B cell (primary cell): ENCODE results near the gene ATP5F1B. TPM values are rescaled to one million over a fixed set of nuclear protein-coding genes. Genes with fewer than 3 reads are reported as not detected.

Experiments
- ATAC-seq: fragments of 200-7000 bp; cut with Tn5 transposase; one replicate; pipeline ENCODE4 v1.10.0; 2021; ENCODE audit warnings: low read depth, mild to moderate bottlenecking, moderate number of reproducible peaks, moderate library complexity
- CTCF ChIA-PET: fragments of 350-600 bp; sonication (Branson Sonifier 250); formaldehyde crosslinking; loops from one replicate; lab custom pipeline; 2021; ENCODE audit warnings: antibody characterized with exemption, inconsistent platforms; lab: Charles Lee
- POLR2A ChIA-PET: fragments of 350-600 bp; sonication (Branson Sonifier 250); formaldehyde crosslinking; loops from one replicate; lab custom pipeline; 2021; ENCODE audit warnings: antibody characterized with exemption; lab: Charles Lee
- DNase-seq: peaks from one replicate; pipeline ENCODE4 v3.0.0; 2013
- H2AFZ ChIP-seq: 2 replicates; pipeline ENCODE4 v1.6.1; 2012; ENCODE audit warnings: mild to moderate bottlenecking, low read depth, low read length; ENCODE audit not compliant: insufficient read depth, poor library complexity, severe bottlenecking
- H3K27ac ChIP-seq, 2 donors: 1 replicate in 1 of 2; 2 replicates in 1 of 2; pipeline ENCODE4 v1.5.1; 2012 to 2013; ENCODE audit warnings: low read length in 2 of 2, mild to moderate bottlenecking in 2 of 2, moderate library complexity in 1 of 2
- H3K27me3 ChIP-seq, 4 experiments: fragments of 200-600 bp in 1 of 4; sonication (generic) in 1 of 4; replicated peaks in 1 of 4; 1 replicate in 2 of 4; 2 replicates in 2 of 4; pipeline versions ENCODE4 v1.6.1 to v1.7.0; 2013 to 2016; ENCODE audit warnings: low read length in 3 of 4, mild to moderate bottlenecking in 2 of 4, mixed read lengths in 1 of 4, moderate library complexity in 1 of 4; ENCODE audit not compliant: insufficient read depth in 4 of 4, control insufficient read depth in 3 of 4; ENCODE audit errors: control extremely low read depth in 1 of 4
- H3K36me3 ChIP-seq, 2 experiments: replicated peaks in 1 of 2; 1 replicate in 1 of 2; 2 replicates in 1 of 2; pipeline versions ENCODE4 v1.6.1 to v1.7.1; 2013; ENCODE audit warnings: low read length in 1 of 2; ENCODE audit not compliant: insufficient read depth in 2 of 2, control insufficient read depth in 1 of 2; ENCODE audit errors: control extremely low read depth in 1 of 2, extremely low read depth in 1 of 2
- H3K4me1 ChIP-seq, 2 donors: fragments of 200-600 bp in 1 of 2; sonication (generic) in 1 of 2; 1 replicate in 1 of 2; 2 replicates in 1 of 2; pipeline versions ENCODE4 v1.5.1 to v1.6.1; 2013 to 2017; ENCODE audit warnings: low read length in 2 of 2; ENCODE audit not compliant: control insufficient read depth in 2 of 2, insufficient read depth in 2 of 2
- H3K4me2 ChIP-seq: replicated peaks from 2 replicates; pipeline ENCODE3; 2012; ENCODE audit warnings: mild to moderate bottlenecking, low read depth, low read length; ENCODE audit not compliant: poor library complexity, severe bottlenecking
- H3K4me3 ChIP-seq, 5 experiments: fragments of 200-600 bp in 1 of 5; sonication (generic) in 1 of 5; 1 replicate in 3 of 5; 2 replicates in 2 of 5; pipeline versions ENCODE4 v1.5.1 to v1.7.0; 2011 to 2016; ENCODE audit warnings: low read length in 4 of 5, mild to moderate bottlenecking in 4 of 5, low read depth in 2 of 5, control low read depth in 1 of 5, moderate library complexity in 1 of 5; ENCODE audit not compliant: insufficient read depth in 1 of 5; ENCODE audit errors: control extremely low read depth in 1 of 5, extremely low read depth in 1 of 5
- H3K79me2 ChIP-seq: fragments of 200-600 bp; sonication (generic); one replicate; pipeline ENCODE4 v1.6.0; 2016; ENCODE audit warnings: low read length; ENCODE audit not compliant: control insufficient read depth, insufficient read depth
- H3K9ac ChIP-seq: fragments of 200-600 bp; sonication (generic); 2 replicates; pipeline ENCODE4 v1.6.1; 2017; ENCODE audit warnings: mild to moderate bottlenecking, low read length, moderate library complexity
- H3K9me3 ChIP-seq, 3 donors: one replicate each; pipeline versions ENCODE4 v1.6.1 to v1.7.1; 2013; ENCODE audit warnings: low read length in 2 of 3; ENCODE audit not compliant: control insufficient read depth in 2 of 3, insufficient read depth in 1 of 3; ENCODE audit errors: control extremely low read depth in 1 of 3
- H4K20me1 ChIP-seq: 2 replicates; pipeline ENCODE4 v1.6.0; 2012; ENCODE audit warnings: mild to moderate bottlenecking, low read length; ENCODE audit not compliant: insufficient read depth, control insufficient read depth, poor library complexity, severe bottlenecking
- H3K27ac Mint-ChIP-seq: one replicate; pipeline ENCODE4 v1.8.0; 2021; ENCODE audit warnings: mixed read lengths
- H3K27me3 Mint-ChIP-seq: one replicate; pipeline ENCODE4 v1.8.0; 2021; ENCODE audit warnings: mixed read lengths
- H3K4me1 Mint-ChIP-seq: one replicate; pipeline ENCODE4 v1.8.0; 2021; ENCODE audit warnings: mixed read lengths
- H3K4me3 Mint-ChIP-seq: one replicate; pipeline ENCODE4 v1.8.0; 2021; ENCODE audit warnings: mixed read lengths
- H3K9me3 Mint-ChIP-seq: one replicate; pipeline ENCODE4 v1.8.0; 2022; ENCODE audit warnings: mixed read lengths; ENCODE audit not compliant: insufficient read depth
- EZH2 ChIP-seq: IDR thresholded peaks from 2 replicates; pipeline ENCODE4 v1.6.1; 2012; ENCODE audit warnings: borderline replicate concordance, low read depth, mild to moderate bottlenecking, moderate library complexity, low read length; ENCODE audit not compliant: insufficient read depth, poor library complexity, severe bottlenecking
- WGBS: methylation state at CpG from one replicate; pipeline ENCODE4 v1.1.5; 2013; ENCODE audit warnings: missing lambda C conversion rate; ENCODE audit not compliant: insufficient coverage; 5-methylcytosine and 5-hydroxymethylcytosine counted together
- intact Hi-C: fragments of 100-400 bp; cut with micrococcal nuclease; formaldehyde crosslinking; loops from one replicate; pipeline ENCODE4 v1.10.0; 2022
- polyA plus RNA-seq: library from polyadenylated mRNA; depleted of rRNA; stranded (reverse); fragments of >200 nt; gene quantifications from 2 replicates; pipeline ENCODE4 v1.2.3, GENCODE V29; 2012
- total RNA-seq, 2 donors: library from RNA; stranded (reverse); fragments of 120-200 nt in 1 of 2; gene quantifications; 1 replicate in 1 of 2; 2 replicates in 1 of 2; pipeline versions ENCODE4 v1.2.3 to v1.2.4, GENCODE V29; 2013 to 2022
- TF ChIP-seq, protein P1 (sequence below): fragments of 200-600 bp; IDR thresholded peaks from one replicate; pipeline ENCODE4 v1.8.0; 2022; ENCODE audit warnings: antibody characterized with exemption, mild to moderate bottlenecking

ATP5F1B gene
- total and polyA plus RNA-seq, 2 donors (not counting 1 experiment from before 2014, with no cell fraction given), result 217 to 378 TPM

DNA sequence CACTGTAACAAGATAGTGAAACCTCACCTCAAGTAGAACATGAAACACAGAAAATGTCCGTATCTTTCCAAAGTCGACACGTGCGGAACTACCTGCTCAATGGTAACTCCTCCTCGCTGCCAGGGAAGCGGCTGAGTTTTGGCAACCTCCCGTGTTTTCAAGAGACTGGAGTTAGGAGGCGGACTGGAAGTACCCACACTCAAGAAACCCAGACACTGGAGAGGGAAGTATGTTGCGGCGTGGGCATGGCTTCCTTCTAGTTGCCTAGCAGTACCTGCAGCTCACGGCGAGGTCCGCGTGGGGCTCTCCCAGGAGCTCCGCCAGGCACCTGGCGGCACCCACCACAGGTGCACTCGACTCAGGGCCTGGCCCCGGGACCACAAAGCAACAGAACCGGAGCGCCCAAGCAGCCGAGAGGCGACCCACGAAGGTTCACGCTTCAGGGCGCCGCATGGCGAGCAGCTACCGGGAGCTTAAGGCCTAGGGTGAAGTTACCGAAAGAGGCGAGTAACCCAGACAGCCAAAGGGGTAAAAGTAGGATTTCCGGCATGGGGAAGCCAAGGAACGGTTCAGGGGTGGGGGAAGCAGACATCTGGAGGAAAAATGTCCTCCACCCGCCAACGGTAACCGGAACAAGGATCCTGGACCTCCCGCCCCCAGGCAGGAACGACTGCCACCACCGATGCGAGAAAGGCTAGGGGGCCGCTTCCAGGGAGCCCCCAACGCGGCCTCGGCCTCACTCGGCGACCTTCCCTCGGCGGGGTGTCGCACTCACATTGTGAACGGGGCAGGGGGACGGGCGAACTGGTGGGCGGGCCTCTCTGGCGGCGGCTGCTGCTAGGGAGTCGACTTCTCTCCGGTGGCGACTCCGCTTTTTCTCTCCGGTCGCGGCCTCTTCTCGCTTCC, 41.7 kb upstream of the ATP5F1B start:
- peak; percentile 86 for DNase-seq
- peaks cover 29% of the 10 kb centered on the region for H4K20me1 ChIP-seq
- H3K9ac ChIP-seq, result peak overlapping the region; percentile 92
- peaks cover 0 to 3% of the 10 kb centered on the region in 2 experiments for H3K36me3 ChIP-seq
- H3K79me2 ChIP-seq, result peaks cover 59% of the 10 kb centered on the region
- TF ChIP-seq, protein P1, sequence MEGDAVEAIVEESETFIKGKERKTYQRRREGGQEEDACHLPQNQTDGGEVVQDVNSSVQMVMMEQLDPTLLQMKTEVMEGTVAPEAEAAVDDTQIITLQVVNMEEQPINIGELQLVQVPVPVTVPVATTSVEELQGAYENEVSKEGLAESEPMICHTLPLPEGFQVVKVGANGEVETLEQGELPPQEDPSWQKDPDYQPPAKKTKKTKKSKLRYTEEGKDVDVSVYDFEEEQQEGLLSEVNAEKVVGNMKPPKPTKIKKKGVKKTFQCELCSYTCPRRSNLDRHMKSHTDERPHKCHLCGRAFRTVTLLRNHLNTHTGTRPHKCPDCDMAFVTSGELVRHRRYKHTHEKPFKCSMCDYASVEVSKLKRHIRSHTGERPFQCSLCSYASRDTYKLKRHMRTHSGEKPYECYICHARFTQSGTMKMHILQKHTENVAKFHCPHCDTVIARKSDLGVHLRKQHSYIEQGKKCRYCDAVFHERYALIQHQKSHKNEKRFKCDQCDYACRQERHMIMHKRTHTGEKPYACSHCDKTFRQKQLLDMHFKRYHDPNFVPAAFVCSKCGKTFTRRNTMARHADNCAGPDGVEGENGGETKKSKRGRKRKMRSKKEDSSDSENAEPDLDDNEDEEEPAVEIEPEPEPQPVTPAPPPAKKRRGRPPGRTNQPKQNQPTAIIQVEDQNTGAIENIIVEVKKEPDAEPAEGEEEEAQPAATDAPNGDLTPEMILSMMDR, result no peak
- TF ChIP-seq EZH2, result no peak
- peak overlapping the region; percentile 95 for H3K27ac ChIP-seq
- H3K4me1 Mint-ChIP-seq, result peaks cover 40% of the 10 kb centered on the region
- H3K4me1 ChIP-seq, result peaks cover 29 to 45% of the 10 kb centered on the region in 2 donors
- under 1% methylated on average over 62 of the region's 62 CpGs for WGBS
- peak overlapping the region; percentile 98 for H3K27ac Mint-ChIP-seq
- H3K4me3 Mint-ChIP-seq, result peak overlapping the region; percentile 97
- CTCF ChIA-PET, result interaction anchor here (0.6 to 3.6 kb wide), 5 partner anchors 13 to 497 kb away, joined by 3 to 21 read pairs (median 4); no protein-coding TSS in a partner anchor
- H3K27me3 ChIP-seq, result no peaks in the 10 kb centered on the region
- no peaks in the 10 kb centered on the region for H3K9me3 ChIP-seq
- H3K4me3 ChIP-seq, result peak overlapping the region; percentile 72 to 99 (median 92)
- peak; percentile 53 for ATAC-seq
- POLR2A ChIA-PET, result interaction anchor here (0.6 to 4.0 kb wide), 16 partner anchors 8 to 552 kb away, joined by 3 to 25 read pairs (median 5); partner anchors contain the start of genes ATP5F1B, BAZ2A, NACA and NEMP1
- H2AFZ ChIP-seq, result peak overlapping the region; percentile 85
- H3K9me3 Mint-ChIP-seq, result no peaks in the 10 kb centered on the region
- no peaks in the 10 kb centered on the region for H3K27me3 Mint-ChIP-seq
- peak overlapping the region; percentile 80 for H3K4me2 ChIP-seq
- intact Hi-C loops, result loop anchor here (1.0 to 5.0 kb wide), 11 partner anchors 38 to 833 kb away; partner anchors contain the start of genes BAZ2A, DDIT3, GLS2 and NACA
